Measurements from ENCODE around the gene LRRN4CL. TPM values are rescaled to one million over a fixed set of nuclear protein-coding genes. Genes with fewer than 3 reads are reported as not detected.

Gene LRRN4CL
- total and polyA plus RNA-seq, 2 donors (not counting 1 experiment from before 2014, with no cell fraction given), result 7.9 to 31.5 TPM

GRCh38 chr11:62688491-62688890 lies 839 bp downstream of the LRRN4CL start:
- Histone ChIP-seq H3K36me3 (ENCODE audit: control insufficient read depth, insufficient read depth, low read length) (peaks cover 16% of the 10 kb centered on the region), H3K27ac (ENCODE audit: insufficient read depth, low read length) (peak overlapping the region; percentile 46), H3K4me1 (ENCODE audit: control insufficient read depth, extremely low read depth, insufficient read depth, low read length) (peaks cover 9% of the 10 kb centered on the region), H3K4me2 (ENCODE audit: extremely low read depth, insufficient read depth, low read length) (peak overlapping the region; percentile 83), H3K27me3 (ENCODE audit: control insufficient read depth, insufficient read depth, low read length) (no peaks in the 10 kb centered on the region), H3K9me3 (ENCODE audit: control insufficient read depth, insufficient read depth, low read depth, low read length) (no peaks in the 10 kb centered on the region), H3K4me3 (replicated peaks in 1 of 4; ENCODE audit: control extremely low read depth in 1 of 4, insufficient read depth in 1 of 4, low read depth in 3 of 4, low read length in 4 of 4) (peak overlapping the region; percentile 33 to 67 (median 52)), H3K9ac (ENCODE audit: insufficient read depth, low read length) (peak overlapping the region; percentile 4), H4K20me1 (ENCODE audit: control insufficient read depth, extremely low read depth, insufficient read depth, low read length) (no peaks in the 10 kb centered on the region), H2AFZ (ENCODE audit: low read length) (peak overlapping the region; percentile 33), H3K79me2 (ENCODE audit: control insufficient read depth, insufficient read depth, low read length) (no peaks in the 10 kb centered on the region)
- DNase-seq (ENCODE audit: low read depth in 2 of 2), result no peak
- no peak for TF ChIP-seq EZH2 (IDR thresholded peaks at IDR 0.05; ENCODE audit: low read length, missing control alignments)
- no peak for TF ChIP-seq CTCF (conservative IDR thresholded peaks at IDR 0.05 in 1 of 2, IDR thresholded peaks at IDR 0.05 in 1 of 2; ENCODE audit: low read depth in 1 of 2, low read length in 2 of 2)

- DNase-seq (ENCODE audit: low read depth in 2 of 2), result no peak
Measured at GRCh38 chr11:62687508-62688396, 1.6 kb downstream of the LRRN4CL start.

More at GRCh38 chr11:62687508-62688396, 1.6 kb downstream of the LRRN4CL start:
- Histone ChIP-seq H3K9ac (ENCODE audit: insufficient read depth, low read length) (peak overlapping the region; percentile 7), H3K9me3 (ENCODE audit: control insufficient read depth, insufficient read depth, low read depth, low read length) (no peaks in the 10 kb centered on the region), H3K27me3 (ENCODE audit: control insufficient read depth, insufficient read depth, low read length) (no peaks in the 10 kb centered on the region), H3K4me3 (replicated peaks in 1 of 4; ENCODE audit: control extremely low read depth in 1 of 4, insufficient read depth in 1 of 4, low read depth in 3 of 4, low read length in 4 of 4) (peak overlapping the region; percentile 33 to 67 (median 52)), H3K4me2 (ENCODE audit: extremely low read depth, insufficient read depth, low read length) (peak overlapping the region; percentile 83), H3K79me2 (ENCODE audit: control insufficient read depth, insufficient read depth, low read length) (no peaks in the 10 kb centered on the region), H2AFZ (ENCODE audit: low read length) (peak overlapping the region; percentile 33), H3K4me1 (ENCODE audit: control insufficient read depth, extremely low read depth, insufficient read depth, low read length) (peaks cover 9% of the 10 kb centered on the region), H3K27ac (ENCODE audit: insufficient read depth, low read length) (no peak overlapping the region), H3K36me3 (ENCODE audit: control insufficient read depth, insufficient read depth, low read length) (peaks cover 16% of the 10 kb centered on the region), H4K20me1 (ENCODE audit: control insufficient read depth, extremely low read depth, insufficient read depth, low read length) (no peaks in the 10 kb centered on the region)
- no peak for TF ChIP-seq CTCF (conservative IDR thresholded peaks at IDR 0.05 in 1 of 2, IDR thresholded peaks at IDR 0.05 in 1 of 2; ENCODE audit: low read depth in 1 of 2, low read length in 2 of 2)
- no peak for TF ChIP-seq EZH2 (IDR thresholded peaks at IDR 0.05; ENCODE audit: low read length, missing control alignments)
